Left kidney (tissue), 2 donors: ENCODE data around the gene SPAST. TPM values are rescaled to one million over a fixed set of nuclear protein-coding genes. Genes with fewer than 3 reads are reported as not detected.
"Not testable (repeated sequence)": the region's sequence is repeated elsewhere in the genome, so short reads cannot be mapped to it uniquely, and the experiment has no call there.

Source experiments
- DNase-seq: peaks from one replicate; pipeline ENCODE4 v3.0.0-alpha.2; 2013
- polyA plus RNA-seq: library from polyadenylated mRNA; unstranded; fragments of 120-200 nt; gene quantifications from one replicate; pipeline ENCODE4 v1.2.1, GENCODE V29; 2013; ENCODE audit not compliant: insufficient read length

The SPAST gene
- polyA plus RNA-seq, 1 donor, result 36.5 TPM

DNA sequence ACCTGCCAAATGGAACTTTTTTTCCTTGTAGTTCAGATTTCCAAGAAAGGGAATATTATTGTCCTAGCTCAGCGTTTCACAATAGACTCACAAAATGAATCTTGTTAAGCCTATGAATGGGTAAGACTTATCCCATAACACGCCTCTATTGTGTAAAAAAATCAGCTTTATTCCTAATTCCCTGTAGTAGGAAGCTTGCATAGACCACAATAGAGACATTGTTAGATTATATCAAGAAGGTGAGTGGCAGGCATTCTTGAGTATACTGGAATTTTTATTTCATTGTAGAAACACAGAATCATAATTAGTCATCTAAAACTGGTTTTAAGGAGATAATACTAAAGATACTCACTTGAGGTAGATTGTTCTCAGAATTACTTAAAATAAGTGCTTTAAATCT is 55.8 kb downstream of the SPAST start:
- DNase-seq, result no peak

DNA sequence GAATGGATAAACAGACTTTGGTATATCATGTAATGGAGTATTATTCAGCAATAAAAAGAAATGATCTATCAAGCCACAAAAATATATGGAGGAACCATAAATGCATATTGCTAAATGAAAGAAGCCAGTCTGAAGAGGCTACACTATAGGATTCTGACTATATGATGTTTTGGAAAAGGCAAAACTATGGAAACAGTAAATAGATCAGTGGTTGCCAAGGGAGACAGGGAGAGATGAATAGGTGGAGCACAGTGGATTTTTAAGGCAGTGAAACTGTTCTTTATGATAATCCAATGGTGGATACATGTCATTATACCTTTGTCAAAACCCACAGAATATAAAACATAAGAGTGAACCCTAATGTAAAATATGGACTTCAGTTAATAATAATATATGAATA is 61.3 kb downstream of the SPAST start:
- no peak for DNase-seq

DNA sequence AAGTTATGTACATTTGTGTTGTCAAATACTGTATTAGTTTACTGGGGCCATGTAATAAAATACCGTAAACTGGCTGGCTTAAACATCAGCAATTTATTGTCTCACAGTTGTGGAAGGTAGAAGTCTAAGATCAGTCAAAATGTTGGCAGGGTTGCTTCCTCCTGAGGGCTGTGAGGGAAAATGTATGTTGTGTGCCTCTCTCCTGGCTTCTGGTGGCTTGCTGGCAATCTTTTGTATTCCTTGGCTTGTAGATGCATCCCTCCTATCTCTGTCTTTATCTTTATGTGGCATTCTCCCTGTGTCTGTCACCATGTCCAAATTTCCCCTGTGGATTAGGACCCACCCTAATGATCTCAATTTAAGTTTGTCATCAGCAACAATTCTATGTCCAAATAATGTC is 65.3 kb downstream of the SPAST start:
- no peak for DNase-seq

DNA sequence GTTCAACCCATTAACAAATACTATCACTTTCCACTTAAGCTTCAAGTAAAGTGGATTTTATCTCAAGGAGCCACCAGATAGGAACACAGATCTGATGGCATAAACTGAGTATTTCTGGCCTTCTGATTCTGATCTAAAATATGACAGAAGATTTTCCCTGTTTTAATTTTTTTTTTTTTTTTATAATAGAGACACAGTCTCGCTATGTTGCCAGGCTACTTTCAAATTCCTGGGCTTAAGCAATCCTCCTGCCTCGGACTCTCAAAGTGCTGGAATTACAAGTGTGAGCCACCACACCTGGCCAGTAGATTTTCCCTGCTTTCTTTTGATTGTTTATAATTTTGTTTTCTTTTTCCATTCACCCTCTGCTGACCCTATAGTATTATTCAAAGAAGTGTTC is 65.7 kb downstream of the SPAST start:
- no peak for DNase-seq

DNA sequence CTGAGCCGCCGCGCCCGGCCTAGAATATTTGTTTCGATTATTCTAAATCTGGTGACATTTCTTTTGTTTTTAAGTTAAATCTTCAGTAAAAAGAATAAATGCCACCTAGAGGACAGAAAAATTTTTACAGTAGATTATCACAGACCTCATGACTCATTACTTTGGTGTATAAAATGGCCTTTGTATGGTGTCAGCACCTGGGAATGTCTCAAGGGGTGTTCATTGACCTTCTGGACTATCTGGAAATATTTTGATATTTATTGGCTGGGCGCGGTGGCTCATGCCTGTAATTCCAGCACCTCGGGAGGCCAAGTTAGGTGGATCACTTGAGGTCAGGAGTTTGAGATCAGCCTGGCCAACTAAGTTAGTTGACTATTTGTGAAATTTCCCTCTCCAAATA is 72.1 kb downstream of the SPAST start:
- DNase-seq, result peak; percentile 25

DNA sequence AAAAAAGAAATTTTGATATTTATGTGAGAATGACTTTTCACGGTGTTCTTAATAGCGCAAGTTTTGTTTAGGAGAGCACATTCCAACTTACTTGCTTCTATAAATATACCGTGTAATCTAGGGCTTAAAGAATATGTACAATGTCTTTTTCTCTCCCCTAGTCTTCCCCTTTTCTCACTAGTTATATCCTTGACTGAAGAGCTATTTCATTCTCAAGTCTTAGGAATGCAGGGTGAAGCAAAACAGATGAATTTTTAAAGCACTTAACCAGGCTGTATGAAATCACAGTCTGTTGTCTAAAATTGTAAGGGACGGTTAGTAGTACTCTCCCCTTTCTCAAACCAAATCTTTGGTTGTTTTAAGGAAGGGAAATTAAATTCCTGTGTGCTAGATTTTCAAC is 72.7 kb downstream of the SPAST start:
- no peak for DNase-seq

DNA sequence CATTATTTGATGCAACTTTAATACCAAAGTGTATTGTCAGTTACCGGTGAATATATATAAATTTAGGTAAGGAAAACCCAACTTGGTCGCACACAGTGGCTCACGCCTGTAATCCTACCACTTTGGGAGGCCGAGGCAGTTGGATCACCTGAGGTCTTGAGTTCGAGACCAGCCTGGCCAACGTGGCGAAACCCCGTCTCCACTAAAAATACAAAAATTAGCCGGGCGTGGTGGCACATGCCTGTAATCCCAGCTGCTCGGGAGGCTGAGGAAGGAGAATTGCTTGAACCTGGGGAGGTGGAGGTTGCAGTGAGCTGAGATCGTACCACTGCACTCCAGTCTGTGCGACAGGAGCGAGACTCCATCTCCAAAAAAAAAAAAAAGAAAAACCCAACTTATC is 88.2 kb downstream of the SPAST start:
- not testable (repeated sequence) for DNase-seq

DNA sequence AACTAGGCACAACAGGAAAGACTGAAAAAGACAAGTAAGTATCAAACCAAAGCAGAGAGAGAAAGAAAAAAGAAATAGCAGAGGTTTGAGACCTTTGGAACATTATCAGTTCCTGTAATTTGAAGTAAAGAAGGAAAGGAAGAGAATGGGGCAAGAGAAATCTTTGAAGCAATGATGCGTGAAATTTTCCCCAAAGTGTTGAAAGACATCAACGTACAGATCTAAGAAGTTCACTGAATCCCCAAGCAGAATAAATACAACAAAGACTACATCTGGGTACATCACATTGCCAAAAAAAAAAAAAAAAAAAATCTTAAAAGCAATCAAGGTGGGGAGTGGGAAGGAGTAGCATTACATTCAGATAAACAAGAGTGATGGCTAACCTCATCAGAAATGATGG is 96.3 kb downstream of the SPAST start:
- no peak for DNase-seq

DNA sequence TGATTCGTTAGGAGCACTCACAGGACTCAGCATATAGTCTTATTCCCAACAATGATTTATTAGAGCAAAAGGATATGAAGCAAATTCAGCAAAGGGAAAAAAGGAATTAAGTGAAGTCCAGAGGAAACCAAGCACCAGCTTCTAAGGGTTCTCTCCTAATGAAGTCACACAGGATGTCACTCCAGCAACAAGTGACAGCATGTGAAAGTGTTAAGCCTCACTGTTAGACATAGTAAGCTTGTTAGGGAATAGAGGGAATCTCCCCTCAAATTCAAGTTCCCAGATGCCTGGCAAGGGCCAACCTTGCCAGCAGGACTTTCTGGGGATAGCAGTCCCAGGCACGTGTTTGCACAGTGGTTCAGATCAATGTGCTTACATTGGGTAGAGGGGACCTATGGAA is 97.9 kb downstream of the SPAST start:
- DNase-seq, result no peak

DNA sequence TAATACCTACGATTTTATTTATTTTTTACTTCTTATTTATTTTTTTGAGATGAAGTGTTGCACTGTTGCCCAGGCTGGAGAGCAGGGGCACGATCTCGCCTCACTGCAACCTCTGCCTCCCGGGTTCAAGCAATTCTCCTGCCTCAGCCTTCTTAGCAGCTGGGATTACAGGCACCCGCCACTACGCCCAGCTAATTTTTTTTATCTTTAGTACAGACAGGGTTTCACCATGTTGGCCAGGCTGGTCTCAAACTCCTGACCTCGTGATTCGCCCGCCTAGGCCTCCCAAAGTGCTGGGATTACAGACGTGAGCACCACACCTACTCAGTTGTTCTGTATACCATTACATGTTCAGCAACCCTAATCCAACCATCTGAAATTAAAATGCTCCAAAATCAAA is 100.9 kb downstream of the SPAST start:
- not testable (repeated sequence) for DNase-seq

DNA sequence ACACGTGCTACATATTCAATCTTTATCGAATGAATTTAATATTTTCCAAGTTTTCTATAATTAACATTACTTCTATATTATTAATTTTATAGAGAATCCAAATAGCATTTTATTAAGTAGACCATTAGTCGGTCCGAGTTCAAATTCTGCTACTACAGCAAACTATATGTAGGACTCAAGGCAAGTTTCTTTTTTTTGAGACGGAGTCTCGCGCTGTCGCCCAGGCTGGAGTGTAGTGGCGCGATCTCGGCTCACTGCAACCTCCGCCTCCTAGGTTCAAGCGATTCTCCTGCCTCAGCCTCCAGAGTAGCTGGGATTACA is 101.6 kb downstream of the SPAST start:
- not testable (repeated sequence) for DNase-seq

DNA sequence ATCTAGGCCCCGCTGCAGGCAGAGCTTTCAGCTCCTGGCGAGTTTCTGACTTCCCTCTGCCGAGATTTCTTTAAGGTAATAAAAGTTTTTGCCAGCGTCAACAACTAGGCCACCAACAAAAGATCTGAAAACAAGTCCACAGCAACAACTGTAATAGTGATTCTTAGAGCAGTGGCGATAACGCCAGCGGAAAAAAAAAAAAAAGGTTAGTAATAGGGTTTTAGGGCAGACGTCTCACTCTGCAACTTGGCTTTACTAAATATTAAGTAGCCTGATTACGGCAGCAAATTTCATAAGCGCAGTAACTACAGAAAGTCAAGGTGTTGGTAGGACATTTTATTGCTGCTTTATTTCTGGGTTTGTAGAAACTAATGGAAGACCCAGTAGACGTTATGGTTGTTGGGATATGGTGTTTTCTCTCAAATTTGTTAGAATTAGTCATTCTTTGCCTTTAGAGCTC is 102.8 kb downstream of the SPAST start:
- DNase-seq, result no peak

DNA sequence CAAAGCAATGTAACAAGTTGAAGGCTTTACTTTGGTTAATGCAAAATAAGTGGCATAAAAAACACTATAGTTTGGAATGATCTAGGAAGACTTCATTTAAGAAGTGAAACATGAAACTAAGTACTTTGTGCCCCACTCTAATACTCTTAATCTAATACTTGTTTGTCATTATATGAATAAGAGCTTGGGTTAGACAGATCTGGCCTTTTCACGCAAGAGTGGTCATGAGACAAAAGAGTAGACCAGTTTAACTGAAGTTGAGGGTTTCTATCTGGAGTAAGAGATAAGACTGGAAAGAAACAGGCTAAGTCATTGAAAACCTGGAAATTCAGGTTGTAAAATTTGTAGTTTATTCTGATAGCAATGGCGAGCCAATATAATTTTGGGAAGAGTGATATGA is 105.2 kb downstream of the SPAST start:
- DNase-seq, result no peak

DNA sequence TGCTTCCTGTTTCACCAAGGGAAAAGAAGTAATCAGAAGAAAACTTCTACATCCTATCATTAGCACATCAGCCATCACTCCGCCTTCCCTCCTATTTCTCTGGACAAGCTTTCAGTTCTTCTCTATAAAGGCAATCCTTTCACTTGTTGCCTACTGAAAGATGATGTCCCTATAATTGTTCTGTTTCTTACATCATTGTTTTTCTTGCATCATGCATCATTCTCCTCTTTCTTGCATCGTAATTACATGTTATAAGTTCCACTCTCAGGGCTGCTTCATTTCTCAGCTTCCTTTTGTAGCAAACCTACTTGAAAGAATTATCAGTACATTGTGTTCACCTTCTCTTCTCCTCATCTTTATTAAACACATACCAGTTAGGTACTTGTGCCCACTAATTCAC is 109.5 kb downstream of the SPAST start:
- DNase-seq, result no peak

DNA sequence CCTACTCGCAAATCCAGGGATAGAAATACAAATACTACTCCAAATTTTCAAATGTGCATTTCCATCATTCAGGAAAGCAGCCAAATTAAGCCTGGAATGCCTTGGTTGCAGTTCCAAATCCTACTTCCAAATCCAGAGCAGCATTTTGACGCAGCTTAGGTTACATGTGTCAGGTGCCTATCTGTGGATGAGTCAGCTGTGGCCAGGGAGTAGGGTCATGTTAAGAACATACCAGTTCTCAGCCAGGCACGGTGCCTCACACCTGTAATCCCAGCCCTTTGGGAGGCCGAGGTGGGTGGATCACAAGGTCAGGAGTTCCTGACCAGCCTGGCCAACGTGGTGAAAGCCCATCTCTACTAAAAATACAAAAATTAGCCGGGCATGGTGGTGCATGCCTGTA is 119.3 kb downstream of the SPAST start:
- no peak for DNase-seq

DNA sequence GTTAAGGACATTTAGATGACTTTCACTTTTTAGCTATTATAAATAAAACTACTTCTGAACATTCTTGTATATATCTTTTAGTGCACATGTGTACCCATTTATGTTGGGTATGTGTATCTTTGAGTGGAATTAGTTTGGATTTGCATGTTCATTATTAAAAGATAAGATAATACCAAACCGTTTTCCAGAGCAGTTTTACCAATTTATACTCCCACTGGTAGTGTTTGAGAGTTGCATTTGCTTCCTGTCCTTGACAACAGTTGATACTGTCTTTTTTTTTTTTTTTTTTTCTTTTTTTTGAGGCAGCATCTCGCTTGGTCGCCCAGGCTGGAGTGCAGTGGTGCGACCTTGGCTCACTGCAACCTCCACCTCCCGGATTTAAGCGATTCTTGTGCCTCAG is 125.7 kb downstream of the SPAST start:
- DNase-seq, result no peak

DNA sequence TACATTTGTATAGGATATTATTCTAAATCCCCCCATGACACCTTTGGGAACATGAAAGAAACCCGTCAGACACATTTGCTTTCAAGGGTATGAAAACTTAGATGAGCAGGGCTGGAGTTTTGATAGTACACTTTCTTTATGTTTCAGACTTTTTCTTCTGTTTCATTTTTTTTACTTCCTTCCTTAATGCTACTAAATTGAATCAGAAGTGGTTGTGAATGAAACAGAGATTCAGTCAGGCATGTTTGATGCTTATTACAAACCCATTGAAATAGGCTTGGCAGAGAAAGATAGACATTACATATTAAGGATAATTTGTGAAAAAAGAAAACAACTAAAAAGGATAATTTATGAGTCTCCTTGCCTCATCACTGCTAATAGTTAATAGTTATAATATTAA is 129.1 kb downstream of the SPAST start:
- DNase-seq, result no peak

DNA sequence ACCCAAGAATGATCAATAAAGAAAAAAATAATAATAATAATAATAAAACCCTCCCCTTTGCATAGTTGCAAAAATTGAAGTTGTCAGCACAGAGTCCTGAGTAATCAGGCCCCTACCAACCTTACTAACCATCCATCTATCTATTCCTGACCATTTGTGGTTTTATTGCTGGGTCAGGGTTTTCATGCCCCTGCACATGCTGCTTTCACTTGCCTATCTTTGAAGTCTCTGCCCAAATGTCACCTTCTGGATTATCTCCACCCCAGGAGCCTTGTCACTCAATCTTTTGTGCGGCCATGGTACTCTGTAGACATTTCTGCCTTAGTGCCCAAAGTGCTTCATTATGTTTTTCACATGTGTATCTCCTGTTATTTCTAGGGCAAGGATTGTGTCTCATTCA is 137.5 kb downstream of the SPAST start:
- DNase-seq, result no peak

DNA sequence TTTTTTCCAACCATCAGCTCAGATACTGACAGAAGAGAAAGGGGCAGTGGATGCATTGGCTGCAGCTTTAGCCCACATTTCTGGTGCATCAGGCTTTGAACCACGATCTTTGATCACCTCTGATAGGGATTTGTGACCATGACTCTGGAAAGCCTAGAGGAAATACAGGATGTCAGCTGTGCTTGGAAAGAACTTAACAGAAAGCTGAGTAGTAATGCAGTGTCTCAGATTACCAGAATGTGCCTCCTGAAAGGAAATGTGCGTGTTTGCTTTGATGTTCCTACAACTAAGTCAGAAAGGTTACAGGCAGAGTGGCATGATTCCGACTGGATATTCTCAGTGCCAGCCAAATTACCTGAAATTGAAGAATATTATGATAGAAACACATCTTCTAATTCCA is 140.1 kb downstream of the SPAST start:
- not testable (repeated sequence) for DNase-seq

Other genes with a start within 250 kb of the SPAST start
- 36.1 TPM for gene MEMO1, start 52.5 kb upstream of the SPAST start, polyA plus RNA-seq
- gene DPY30, start 23.8 kb upstream of the SPAST start, polyA plus RNA-seq, result 110 TPM
- 32.8 TPM for gene SLC30A6, start 102.3 kb downstream of the SPAST start, polyA plus RNA-seq
- 1.0 TPM for gene NLRC4, start 201.3 kb downstream of the SPAST start, polyA plus RNA-seq
- gene YIPF4, start 214.3 kb downstream of the SPAST start, polyA plus RNA-seq, result 80.0 TPM